Measurements from ENCODE around the gene THYN1.
A peak's percentile ranks its signal among the peaks of the same experiment; 100 is the strongest.

Gene THYN1

DNA sequence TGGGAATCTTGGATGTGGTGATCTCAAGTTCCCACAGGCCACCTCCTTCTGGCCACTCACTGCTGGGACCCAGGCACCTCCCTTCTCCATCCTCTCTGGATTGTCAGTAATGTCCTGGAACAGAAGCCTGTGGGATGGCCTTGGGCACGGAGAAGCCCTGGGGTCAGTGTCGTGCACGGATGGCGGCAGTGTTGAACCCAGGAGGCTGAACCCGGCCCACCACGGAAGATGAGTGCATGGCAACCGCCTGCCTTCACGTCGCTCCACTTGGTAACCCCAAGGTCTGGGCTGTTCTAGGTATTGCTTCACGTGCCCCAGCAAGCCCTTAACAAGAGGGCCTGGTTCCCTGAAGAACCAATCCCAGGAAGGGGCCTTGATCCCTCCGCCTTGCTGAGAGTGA, 7.1 kb downstream of the THYN1 start:
- no peak for DNase-seq

DNA sequence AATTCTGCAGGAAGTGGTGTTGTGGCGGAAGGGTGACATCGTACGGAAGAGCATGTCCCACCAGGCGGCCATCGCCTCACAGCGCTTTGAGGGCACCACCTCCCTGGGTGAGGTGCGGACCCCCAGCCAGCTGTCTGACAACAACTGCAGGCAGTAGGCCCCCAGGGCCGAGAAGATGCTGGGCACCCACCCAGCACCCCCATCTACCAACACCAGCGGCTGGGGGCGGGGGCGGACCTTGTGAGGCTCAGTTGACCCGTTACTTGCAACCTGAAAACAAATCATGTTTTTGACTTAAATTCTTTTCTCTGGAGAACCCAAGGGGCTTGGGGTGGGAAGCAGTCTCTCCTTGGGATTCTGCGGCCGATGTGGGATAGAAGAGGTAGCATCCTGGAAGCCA, 7.7 kb downstream of the THYN1 start:
- DNase-seq, result no peak

DNA sequence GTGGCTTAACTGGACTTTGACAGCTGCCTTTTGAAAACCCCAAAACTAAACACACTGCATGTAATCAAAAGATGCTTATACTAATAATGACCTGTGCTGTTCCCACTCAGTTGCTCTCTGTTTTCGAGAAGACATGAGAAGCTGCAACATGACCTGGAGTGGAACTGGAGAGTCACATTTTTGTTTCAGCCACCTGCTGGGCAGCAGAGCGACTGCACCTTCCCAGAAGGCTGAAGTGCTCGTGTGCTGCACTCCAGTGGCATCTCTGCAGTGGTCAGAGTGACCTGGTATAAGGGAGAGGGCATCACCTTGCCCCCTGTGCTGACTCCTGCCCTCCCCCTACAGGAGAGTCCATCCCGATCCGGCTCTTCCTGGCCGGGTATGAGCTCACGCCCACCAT, 8.6 kb downstream of the THYN1 start:
- no peak for DNase-seq

DNA sequence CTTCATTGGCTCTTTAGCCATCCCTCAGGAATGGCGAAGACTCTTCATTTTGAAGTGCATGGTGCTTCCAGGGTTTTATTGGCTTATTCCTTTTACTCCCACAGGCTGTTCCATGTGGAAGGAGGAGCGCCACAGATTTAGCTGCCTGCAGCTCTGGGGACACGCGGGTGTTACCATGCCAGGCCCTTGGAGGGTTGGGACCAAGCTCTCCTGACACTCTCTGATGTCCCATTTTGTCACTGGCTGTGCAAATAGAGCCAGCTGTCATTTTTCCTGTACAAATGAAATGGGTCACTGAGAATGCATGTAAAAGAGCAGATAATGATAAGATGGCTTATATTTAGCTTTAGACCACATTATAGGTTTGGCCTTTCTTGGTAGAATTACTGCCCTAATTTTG, 9.2 kb downstream of the THYN1 start:
- DNase-seq, result no peak

DNA sequence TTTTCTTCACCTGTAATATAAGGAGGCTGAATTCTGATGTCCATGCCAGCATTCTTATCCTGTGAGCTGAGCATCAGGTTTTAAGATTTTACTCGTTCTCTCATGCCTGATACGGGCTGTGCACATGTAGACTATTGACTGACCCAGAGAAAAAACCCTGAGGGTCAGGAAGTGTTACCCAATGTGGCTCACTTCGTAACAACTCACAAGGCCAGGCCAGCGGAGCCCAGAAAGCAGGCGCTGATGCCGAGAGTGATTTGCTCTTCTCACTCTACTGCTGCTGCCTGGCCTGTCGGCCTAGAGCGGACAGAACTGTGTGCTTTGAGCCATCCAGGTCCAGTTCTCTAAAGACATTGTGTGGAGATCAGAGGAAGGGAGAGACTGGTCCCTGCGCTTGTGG, 10.8 kb downstream of the THYN1 start:
- no peak for DNase-seq

DNA sequence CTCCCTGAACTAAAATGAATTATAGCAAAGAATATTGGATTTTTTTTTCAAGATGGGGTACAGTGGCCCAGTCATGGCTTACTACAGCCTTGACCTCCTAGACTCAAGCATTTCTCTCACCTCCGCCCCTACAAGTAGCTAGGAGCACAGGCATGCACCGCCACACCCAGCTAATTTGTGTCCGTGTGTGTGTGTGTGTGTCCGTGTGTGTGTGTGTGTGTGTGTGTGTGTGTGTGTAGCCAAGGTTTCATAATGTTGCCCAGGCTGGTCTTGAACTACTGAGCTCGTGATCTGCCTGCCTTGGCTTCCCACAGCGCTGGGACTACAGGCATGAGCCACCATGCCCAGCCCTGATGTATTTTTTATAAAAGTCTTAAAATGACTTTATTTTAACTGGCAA, 12.6 kb downstream of the THYN1 start:
- no peak for DNase-seq

DNA sequence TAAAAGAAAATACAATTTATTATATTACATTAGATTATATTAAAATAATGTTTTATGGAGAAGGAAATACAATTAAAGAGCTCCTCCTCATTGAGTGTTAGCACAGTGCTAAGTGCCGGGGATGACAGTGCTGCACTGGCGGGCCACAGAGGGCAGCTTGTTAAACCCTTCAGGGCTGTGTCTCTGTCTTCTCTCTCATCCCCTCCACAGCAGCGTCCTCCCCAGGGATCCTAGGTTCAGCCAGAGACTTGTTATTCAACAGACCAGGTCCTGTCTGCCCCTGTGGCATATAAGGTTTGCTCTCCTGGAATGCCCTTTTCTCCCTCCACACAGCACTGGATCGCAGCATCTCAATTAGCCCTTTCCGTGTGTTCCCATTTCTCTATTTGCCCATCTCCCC, 14.2 kb downstream of the THYN1 start:
- DNase-seq, result no peak

DNA sequence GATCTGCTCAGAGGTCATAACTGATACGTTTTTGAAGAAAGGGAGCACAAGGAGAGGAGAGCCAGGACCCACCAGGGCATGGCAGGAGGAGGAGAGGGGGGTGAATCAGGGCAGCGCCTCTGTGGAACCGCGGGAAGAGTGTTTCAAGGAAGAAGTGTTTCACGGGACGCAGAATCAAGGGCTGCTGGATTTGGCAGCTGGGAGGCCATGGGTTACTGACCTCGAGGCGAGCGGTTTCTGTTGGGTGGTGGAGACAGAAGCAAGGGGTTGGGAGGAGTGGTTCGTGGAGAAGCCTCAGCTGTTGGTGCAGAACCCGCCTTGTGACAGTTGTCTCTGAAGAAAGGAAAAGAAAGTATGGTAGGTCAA, 15.6 kb downstream of the THYN1 start:
- DNase-seq, result no peak

DNA sequence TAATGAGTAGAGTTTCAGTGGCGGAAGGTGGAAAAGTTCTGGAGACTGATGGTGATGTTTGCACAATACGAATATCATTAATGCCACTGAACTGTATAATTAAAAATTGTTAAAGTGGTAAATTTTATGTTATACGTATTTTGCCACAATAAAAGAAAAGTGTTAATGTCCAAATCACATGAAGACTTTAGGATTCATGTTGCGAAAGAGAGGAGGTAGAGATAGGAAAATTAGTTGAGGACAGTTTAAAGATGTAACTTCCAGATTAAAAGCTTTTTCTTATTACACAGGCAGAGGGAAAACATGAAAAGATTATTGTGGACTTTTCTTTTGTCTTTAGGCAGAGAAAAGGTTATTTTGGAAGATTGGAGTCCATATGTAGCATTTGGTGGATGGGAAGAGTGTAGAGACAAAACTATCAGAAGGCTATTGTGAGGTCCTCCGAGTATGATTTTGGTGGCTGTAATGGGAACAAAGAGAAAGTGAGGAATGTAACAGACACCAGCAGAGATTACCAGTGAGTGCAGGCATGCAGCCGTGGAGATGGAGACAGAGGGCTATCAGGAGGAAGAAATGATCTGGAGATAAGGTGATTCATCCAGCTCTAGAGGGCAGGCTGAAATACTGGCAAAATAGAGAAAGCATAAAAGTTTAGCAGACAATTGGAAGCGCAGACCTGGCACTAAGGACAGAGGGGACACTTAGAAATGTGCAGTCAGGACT, 16.2 kb downstream of the THYN1 start:
- DNase-seq, result no peak

DNA sequence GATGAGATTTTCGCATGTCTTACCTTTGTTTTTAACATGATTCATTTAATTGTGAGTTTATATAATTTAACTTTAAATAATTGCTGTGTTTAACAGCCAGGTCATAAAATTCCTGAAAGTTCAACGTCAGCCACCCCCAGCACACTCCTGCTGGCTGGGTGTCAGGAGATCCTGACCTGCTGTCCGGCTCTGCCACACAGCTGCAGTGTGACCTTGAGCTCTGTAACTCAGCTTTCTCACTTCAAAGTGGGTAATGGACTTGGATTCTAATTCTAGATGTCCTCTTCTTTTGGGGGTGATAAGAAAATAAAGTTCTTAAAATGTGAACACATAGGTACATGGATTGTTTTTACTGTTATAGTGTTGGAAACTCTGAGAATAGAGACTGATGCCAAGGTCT, 17.8 kb downstream of the THYN1 start:
- DNase-seq, result no peak

DNA sequence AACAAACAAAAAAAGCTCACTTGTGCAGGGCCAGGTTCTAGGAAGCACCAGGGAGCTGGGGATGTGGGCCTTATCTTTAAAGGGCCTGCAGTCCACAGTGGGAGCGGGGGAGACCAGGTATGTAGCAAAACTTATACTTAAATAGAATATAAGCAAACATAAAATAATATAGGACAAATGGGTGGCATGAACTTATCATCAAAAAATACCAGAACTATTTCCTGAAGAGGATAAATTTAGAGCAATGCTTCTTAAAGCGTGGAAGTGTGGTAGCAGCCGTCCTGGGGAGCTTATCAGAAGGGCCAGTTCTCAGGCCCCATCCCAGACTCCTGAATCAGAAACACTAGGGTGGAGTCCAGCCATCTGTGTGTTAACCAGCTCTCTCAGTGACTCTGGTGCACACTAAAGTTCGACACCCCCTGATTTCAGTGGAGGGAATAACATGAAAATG, 19.4 kb downstream of the THYN1 start:
- no peak for DNase-seq

DNA sequence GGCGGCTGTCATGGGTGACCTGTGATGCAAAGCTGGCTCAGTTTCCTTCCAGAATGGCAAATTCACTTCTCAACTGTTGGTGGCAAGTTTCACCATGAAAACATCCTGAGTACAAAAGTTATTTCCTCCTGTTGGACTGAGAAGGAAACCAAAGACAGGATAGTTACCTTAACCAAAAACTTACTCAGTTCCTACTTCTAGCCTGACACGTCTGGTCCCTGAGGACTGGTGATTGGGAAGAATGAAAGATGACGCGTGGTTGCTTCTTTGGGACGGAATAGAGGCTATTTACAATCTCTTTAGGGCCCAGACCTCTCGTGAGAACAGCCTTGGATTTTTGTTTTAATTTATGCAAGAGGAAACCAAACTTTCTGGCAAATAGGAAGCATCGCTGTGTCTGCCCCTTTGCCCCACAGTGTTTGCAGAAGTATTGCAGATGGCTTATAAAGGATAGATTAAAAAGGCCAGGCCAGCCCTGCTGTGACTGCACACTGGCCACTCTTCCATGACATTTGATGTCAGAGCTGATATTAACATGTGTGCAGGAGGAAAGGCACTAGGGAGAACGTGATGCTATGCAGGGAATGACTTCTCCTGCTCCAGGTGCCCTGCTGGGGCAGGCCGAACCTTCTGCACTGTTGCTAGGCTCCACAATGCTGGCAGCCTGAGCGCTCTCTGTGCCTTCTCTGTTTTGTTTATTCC, 21.0 kb downstream of the THYN1 start:
- no peak for DNase-seq

DNA sequence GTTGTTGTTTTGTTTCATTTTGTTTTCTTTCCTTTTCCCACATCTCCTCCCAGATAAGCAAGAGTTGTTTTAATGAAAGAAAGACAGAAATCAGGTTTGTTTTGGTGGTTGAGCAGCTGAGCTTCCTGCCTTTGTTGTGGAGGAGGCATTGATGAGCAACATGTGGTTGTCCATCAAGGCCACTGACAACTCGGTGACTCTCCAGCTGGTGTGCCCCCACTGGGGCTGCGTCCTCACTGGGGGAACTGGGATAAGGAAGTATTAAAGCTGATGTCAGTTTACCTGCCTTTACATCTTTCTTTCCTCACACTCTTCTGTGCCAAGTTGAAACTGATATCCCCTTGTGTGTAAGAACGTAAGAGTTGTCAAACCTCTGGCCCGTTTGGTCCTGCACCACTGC, 22.8 kb downstream of the THYN1 start:
- no peak for DNase-seq

DNA sequence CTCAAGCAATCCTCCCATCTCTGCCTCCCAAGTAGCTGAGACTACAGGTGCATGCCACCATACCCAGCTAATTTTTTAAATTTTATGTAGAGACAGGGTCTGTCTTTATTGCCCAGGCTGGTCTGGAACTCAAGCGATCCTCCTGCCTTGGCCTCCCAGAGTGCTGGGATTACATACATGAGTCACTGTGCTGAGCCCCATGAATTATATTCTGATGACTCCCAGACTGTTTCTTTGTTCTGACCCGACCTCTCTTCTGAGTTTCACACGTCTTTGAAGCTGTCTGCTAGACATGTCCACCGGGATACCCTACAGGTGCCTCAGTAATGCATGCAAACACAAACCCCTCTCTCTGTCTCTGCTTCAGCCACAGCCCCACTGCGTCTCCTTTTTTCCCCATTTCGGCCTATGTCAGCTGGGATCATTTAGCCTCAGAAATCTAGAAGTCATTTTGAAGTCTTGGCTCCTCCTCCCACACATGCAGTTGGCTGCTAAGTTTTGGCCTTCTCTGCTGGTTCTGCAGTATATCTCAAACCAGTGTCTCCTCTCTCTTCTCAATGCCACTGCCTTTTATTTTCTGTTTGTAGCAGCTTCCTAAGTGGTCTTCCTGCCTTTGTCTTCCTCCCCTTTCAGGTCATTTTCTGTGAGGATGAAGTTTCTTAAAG, 23.9 kb downstream of the THYN1 start:
- no peak for DNase-seq

DNA sequence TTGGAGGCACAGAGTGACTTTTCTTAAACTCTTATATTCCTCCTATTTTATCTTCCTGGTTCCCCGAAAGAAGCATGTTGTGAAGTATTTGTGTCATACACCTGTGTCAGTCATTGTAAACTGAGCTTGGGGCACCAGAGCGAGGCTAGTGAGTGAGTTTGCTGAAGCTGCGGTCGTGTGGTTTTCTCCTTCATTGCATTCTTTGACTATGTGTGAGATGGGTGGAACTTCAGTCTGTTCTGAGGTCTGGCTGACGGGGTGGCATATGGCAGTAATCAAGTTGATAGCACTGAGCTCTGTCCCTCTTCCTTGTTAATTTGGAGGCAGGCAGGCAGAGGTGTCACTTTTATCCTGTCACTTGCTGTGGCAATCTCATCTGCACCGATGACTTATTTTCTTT, 24.5 kb downstream of the THYN1 start:
- DNase-seq, result no peak

DNA sequence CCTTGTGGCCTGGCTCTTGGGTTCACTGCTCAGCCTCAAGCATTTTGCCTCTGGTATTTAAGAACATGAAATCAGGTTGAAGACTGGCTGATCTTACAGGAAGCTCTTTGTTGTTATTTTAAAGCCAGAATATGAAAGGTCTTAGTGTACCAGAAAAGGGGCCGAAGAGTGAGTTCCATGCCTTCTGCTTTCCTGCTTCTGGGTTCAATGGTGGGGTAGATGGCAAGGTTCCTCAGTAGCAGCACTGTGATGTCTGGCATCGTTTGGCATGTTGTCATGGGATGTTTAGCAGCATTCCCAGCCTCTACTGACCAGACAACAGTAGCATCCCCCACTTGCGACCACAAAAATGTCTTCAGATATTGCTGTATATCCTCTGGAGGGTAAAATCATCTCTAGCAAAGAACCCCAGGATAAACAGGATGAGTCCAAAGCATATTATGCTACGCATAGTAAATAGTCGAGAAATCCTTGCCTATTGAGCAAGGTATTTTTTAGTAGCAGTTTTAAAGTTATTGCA, 26.3 kb downstream of the THYN1 start:
- DNase-seq, result no peak

DNA sequence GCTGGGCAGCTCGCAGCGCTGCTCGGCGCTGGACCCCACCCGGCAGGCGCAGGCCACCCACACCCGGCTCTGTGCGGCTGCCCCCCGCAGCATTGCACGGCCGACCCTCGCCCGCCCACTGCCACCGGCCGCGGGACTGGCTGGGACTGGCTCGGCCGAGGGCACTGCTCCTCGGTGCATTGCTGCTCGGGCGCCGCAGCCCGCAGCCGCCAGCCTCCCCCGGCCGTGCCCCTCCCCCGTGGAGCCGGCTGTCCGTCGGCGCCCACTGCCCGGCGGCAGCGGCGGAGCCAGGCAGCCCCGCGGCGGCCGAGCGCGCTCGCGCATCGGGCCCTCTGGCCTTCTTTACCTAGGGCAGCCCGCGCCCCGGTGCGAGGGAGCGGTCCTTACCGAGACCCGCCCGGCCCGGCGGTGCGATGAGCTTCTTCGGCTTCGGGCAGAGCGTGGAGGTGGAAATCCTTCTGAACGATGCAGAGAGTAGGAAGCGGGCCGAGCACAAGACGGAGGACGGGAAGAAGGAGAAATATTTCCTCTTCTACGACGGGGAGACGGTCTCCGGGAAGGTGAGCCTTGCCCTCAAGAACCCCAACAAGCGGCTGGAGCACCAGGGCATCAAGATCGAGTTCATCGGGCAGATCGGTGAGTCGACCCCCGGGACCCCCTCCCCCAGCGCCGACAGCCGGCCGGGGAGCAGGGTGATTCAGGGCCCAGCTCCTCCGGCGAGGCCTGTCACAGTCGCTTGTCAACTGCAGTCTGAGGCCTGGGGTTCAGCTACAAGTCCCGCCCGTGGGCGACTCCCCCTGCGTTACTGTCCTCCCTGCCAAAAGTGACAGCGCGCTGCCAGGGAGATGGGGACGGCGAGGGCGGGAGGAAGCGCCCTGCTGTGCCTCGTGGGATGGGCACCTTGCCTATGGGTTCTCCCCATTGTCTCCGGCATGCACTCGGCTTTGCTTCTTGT, 28.2 kb downstream of the THYN1 start:
- peak; percentile 67 for DNase-seq

DNA sequence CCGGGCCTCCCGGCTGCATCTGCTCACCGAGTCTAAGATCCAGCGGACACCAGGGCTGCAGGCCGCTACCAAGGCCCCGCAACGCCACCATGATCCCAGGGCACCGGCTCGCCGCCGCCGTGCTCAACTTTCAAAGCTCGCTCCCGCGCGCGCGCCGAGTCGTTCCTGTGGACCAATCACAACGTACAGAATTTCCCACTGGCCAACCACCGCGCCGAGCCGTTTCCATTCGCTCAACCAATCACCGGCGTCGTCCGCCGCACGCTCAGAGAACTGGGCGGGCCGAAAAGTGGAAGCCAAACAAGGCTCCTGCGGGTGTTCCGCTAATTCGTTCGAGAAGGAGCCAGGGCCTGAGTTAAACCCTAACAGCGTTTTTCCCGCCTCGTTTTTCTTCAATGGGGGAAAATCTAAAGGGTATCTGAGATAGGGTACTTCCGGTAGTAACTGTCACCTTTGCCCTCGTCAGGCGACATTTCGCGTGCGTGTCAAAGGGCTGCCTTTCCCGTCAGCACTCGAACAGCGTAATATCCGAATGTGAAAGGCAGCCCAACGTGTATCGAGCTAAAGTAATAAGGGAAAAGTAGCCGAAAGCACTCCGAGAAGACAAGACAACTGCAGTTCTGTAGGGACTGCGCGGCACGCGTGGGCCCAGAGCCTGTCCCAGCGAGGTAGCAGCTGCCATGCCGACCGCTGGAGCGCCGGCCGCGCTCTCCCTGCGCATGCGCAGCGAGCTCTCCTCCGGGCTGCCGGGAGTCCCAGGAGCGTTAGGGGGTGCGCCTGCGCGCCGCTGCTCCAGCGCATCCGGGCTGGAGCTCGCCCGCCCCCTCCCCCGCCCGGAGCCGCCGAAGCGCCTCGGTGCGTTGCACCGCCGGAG, 29.1 kb downstream of the THYN1 start, which contains the start of the genes NCAPD3 and VPS26B:
TSS of gene NCAPD3 (minus strand) at position 132 of the 874 bp plus-strand sequence. CDS start at position 91, 41 bp downstream.
TSS of gene VPS26B (plus strand) at position 836 of the 874 bp plus-strand sequence. CDS start 452 bp downstream, outside the sequence.
- DNase-seq, result peak; percentile 97

DNA sequence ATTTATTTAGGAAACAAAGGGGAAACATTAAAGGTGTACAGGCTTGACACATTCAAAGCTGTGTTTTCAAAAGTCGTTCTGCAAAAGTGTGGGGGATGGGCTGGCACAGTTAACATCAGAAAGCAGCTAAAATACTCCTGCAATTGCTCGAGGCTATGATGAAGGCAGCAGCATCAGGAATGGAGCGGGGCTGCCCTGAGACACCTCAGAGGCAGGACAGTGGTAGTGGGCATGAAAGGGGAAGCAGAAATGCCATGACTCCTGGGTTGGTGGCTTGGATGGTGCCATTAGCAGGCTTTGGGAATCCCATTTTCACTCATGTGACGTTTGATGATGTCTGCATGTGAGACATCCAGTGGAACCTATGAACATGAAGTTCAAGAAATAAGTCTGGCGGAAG, 30.0 kb downstream of the THYN1 start:
- no peak for DNase-seq

DNA sequence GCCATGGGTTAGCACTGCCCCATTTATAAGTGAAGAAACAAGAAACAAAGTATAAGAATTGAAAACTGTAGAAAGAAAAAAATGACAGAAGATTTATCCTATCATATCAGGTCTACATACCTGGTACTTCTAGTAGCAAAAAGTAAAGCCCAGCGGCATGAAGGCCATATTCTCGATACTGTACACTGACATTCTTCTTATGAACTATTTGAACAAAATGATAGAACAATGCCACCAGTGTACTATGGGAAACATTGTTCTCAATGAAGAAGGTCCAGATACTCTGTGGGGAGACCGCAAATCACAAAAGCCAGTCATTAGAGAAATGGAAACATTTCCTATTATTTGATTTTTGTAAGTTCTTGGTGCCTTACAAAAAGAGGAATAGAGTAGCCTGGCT, 36.3 kb downstream of the THYN1 start:
- no peak for DNase-seq

DNA sequence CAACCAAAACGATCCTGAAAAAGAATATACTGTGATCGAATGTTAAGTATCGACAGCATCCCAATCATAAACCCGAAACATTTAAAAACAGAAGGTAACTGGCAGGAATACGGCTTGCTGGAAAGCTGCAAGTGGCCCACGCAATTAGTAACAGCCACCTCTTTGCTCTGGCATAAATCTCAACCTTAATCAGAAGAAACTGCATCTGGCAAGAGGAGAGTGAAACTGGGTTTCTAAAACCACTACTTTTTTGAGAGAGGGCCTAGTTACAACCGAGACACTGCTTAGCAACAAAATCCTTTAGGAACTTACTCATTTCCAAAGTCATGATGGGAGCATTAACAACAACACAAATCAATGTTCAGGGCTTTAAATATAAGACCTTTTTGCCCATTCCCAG, 37.3 kb downstream of the THYN1 start:
- no peak for DNase-seq

Measured in stimulated activated CD4-positive, alpha-beta T cell treated with anti-CD3 and anti-CD28 coated beads, Interleukin-4, amount 100 ng/mL, for 1 hour (primary cell).